Lung (tissue), 12 donors: ENCODE measurements around the gene CCDC14. TPM values are rescaled to one million over a fixed set of nuclear protein-coding genes. Genes with fewer than 3 reads are reported as not detected.
A peak's percentile ranks its signal among the peaks of the same experiment; 100 is the strongest.

Experiments used
- ATAC-seq: fragments of 200-7000 bp; cut with Tn5 transposase; one replicate; pipeline ENCODE4 v1.9.1; 2020; ENCODE audit warnings: moderate number of reproducible peaks; ENCODE audit not compliant: insufficient read depth, low FRiP score
- DNase-seq, 3 donors: peaks; one replicate each; pipeline ENCODE4 v3.0.0-alpha.2; 2013 to 2017
- H3K27ac ChIP-seq, 2 donors: one replicate each; pipeline ENCODE4 v1.5.1; 2013; ENCODE audit warnings: mild to moderate bottlenecking in 2 of 2, moderate library complexity in 2 of 2, control low read depth in 1 of 2, inconsistent platforms in 1 of 2, low read depth in 1 of 2, low read length in 1 of 2
- H3K27me3 ChIP-seq, 3 donors: one replicate each; pipeline ENCODE4 v1.5.1; 2013; ENCODE audit warnings: low read length in 2 of 3; ENCODE audit not compliant: control insufficient read depth in 3 of 3, insufficient read depth in 3 of 3
- H3K36me3 ChIP-seq, 4 donors: one replicate each; pipeline ENCODE4 v1.5.1; 2013; ENCODE audit warnings: low read length in 4 of 4, mild to moderate bottlenecking in 1 of 4, moderate library complexity in 1 of 4; ENCODE audit not compliant: control insufficient read depth in 4 of 4, insufficient read depth in 4 of 4
- H3K4me1 ChIP-seq, 5 donors: one replicate each; pipeline ENCODE4 v1.5.1; 2013; ENCODE audit warnings: low read length in 5 of 5, mild to moderate bottlenecking in 2 of 5, moderate library complexity in 1 of 5; ENCODE audit not compliant: control insufficient read depth in 5 of 5, insufficient read depth in 5 of 5
- H3K4me3 ChIP-seq: one replicate; pipeline ENCODE4 v1.5.1; 2013; ENCODE audit warnings: mild to moderate bottlenecking, control low read depth, moderate library complexity
- H3K9ac ChIP-seq, 2 donors: one replicate each; pipeline ENCODE4 v1.5.1; 2013; ENCODE audit warnings: low read length in 2 of 2, control low read depth in 1 of 2; ENCODE audit not compliant: insufficient read depth in 1 of 2
- H3K9me3 ChIP-seq, 4 donors: one replicate each; pipeline ENCODE4 v1.5.1; 2013; ENCODE audit warnings: low read length in 3 of 4, mild to moderate bottlenecking in 1 of 4, moderate library complexity in 1 of 4; ENCODE audit not compliant: control insufficient read depth in 4 of 4, insufficient read depth in 3 of 4
- CTCF ChIP-seq: IDR thresholded peaks from 2 replicates; pipeline ENCODE4 v1.5.1; 2012; ENCODE audit warnings: mild to moderate bottlenecking; ENCODE audit errors: control extremely low read depth, extremely low read depth
- WGBS, 2 donors: extraction: QIAGEN DNeasy Blood & Tissue Kit; methylation state at CpG; one replicate each; pipeline ENCODE4 v1.1.7; 2013; 5-methylcytosine and 5-hydroxymethylcytosine counted together
- polyA plus RNA-seq, 2 donors: library from polyadenylated mRNA; stranded (reverse); fragments of 200-250 nt; gene quantifications; one replicate each; pipeline ENCODE4 v1.2.1, GENCODE V29; 2013
- total RNA-seq, 2 donors: library from RNA; depleted of rRNA in 1 of 2; stranded (reverse); fragments of >200 nt in 1 of 2; gene quantifications; one replicate each; pipeline ENCODE4 v1.2.1, GENCODE V29; 2014 to 2021
- donor health status: control.
- donor health status: control.
- donor health status: Bipolar disorder and iron deficiency.
- donor health status: healthy.
- donor health status: DM: yes; HTN: yes; CAD: no.

The CCDC14 gene
- total and polyA plus RNA-seq, 4 donors, result 12.5 to 121 (median 36.6) TPM

GRCh38 chr3:123953735-123954134, 7.3 kb downstream of the CCDC14 start:
- ATAC-seq (no peak), DNase-seq (no peak)
- no peaks in the 10 kb centered on the region for H3K9me3 ChIP-seq
- TF ChIP-seq CTCF, result no peak
- H3K36me3 ChIP-seq, result peaks cover 6 to 27% (median 21%) of the 10 kb centered on the region in 4 donors
- H3K4me1 ChIP-seq, result peaks cover 0 to 15% (median 0%) of the 10 kb centered on the region in 5 donors
- 96 to 97% methylated on average over 4 of the region's 4 CpGs for WGBS, 2 donors
- no peak overlapping the region for H3K27ac ChIP-seq
- no peak overlapping the region for H3K9ac ChIP-seq
- H3K27me3 ChIP-seq, result no peaks in the 10 kb centered on the region
- H3K4me3 ChIP-seq, result no peak overlapping the region

- WGBS, 2 donors, result 95 to 99% methylated on average over 4 of the region's 4 CpGs
- Histone ChIP-seq H3K9me3 (no peaks in the 10 kb centered on the region), H3K36me3 (peaks cover 10 to 32% (median 26%) of the 10 kb centered on the region in 4 donors), H3K27ac (no peak overlapping the region), H3K4me1 (peaks cover 0 to 15% (median 0%) of the 10 kb centered on the region in 5 donors), H3K27me3 (no peaks in the 10 kb centered on the region), H3K9ac (no peak overlapping the region), H3K4me3 (no peak overlapping the region)
- no peak for DNase-seq
- no peak for ATAC-seq
- no peak for TF ChIP-seq CTCF
Observed at GRCh38 chr3:123952844-123953520, 8.0 kb downstream of the CCDC14 start.

GRCh38 chr3:123951522-123952447, 9.2 kb downstream of the CCDC14 start:
- TF ChIP-seq CTCF, result no peak
- DNase-seq, result peak; percentile 42 to 79 (median 65)
- 68 to 82% methylated on average over 6 of the region's 6 CpGs for WGBS, 2 donors
- peak; percentile 71 for ATAC-seq
- no peak overlapping the region for H3K9ac ChIP-seq
- H3K4me1 ChIP-seq, result peaks cover 0 to 6% (median 0%) of the 10 kb centered on the region in 5 donors
- H3K9me3 ChIP-seq, result no peaks in the 10 kb centered on the region
- no peak overlapping the region for H3K27ac ChIP-seq
- H3K4me3 ChIP-seq, result no peak overlapping the region
- H3K27me3 ChIP-seq, result no peaks in the 10 kb centered on the region
- peaks cover 12 to 38% (median 29%) of the 10 kb centered on the region in 4 donors for H3K36me3 ChIP-seq
